Stomach (tissue), 9 donors: ENCODE results near the gene BCL11B. TPM values are rescaled to one million over a fixed set of nuclear protein-coding genes. Genes with fewer than 3 reads are reported as not detected.

Experiments used
- DNase-seq, 2 donors: peaks; one replicate each; pipeline versions ENCODE4 v3.0.0 to v3.0.0-alpha.2; 2013 to 2019
- H3K27ac ChIP-seq, 5 donors: fragments of 200-600 bp in 4 of 5; sonication (generic) in 4 of 5; one replicate each; pipeline ENCODE4 v1.5.1; 2013 to 2019; ENCODE audit warnings: mild to moderate bottlenecking in 1 of 5, moderate library complexity in 1 of 5
- H3K27me3 ChIP-seq, 3 donors: fragments of 200-600 bp; sonication (generic); one replicate each; pipeline ENCODE4 v1.5.1; 2017 to 2019; ENCODE audit warnings: mixed run types in 1 of 3
- H3K36me3 ChIP-seq, 4 donors: fragments of 200-600 bp; sonication (generic); 1 replicate in 3 of 4; 2 replicates in 1 of 4; pipeline ENCODE4 v1.5.1; 2016 to 2019
- H3K4me1 ChIP-seq, 4 donors: fragments of 200-600 bp; sonication (generic); one replicate each; pipeline ENCODE4 v1.5.1; 2016 to 2019
- H3K4me3 ChIP-seq, 4 donors: fragments of 200-600 bp; sonication (generic) in 3 of 4; one replicate each; pipeline ENCODE4 v1.5.1; 2016 to 2019; ENCODE audit warnings: mild to moderate bottlenecking in 1 of 4
- H3K9me3 ChIP-seq, 4 donors: fragments of 200-600 bp; sonication (generic); one replicate each; pipeline ENCODE4 v1.5.1; 2016 to 2019
- CTCF ChIP-seq, 7 experiments: fragments of 450-650 bp in 4 of 7; fragments of 200-600 bp in 3 of 7; sonication (generic) in 3 of 7; IDR thresholded peaks; one replicate each; pipeline ENCODE4 v1.5.1; 2016 to 2019; ENCODE audit warnings: antibody characterized with exemption in 7 of 7, control low read depth in 2 of 7, mild to moderate bottlenecking in 1 of 7
- EP300 ChIP-seq: sonication (generic); formaldehyde crosslinking; IDR thresholded peaks from one replicate; pipeline ENCODE4 v1.6.1; 2017; ENCODE audit warnings: antibody characterized with exemption
- POLR2A ChIP-seq, 4 donors: fragments of 450-650 bp; IDR thresholded peaks; one replicate each; pipeline ENCODE4 v1.6.1; 2016; ENCODE audit warnings: antibody characterized with exemption in 4 of 4, control low read depth in 2 of 4, mild to moderate bottlenecking in 1 of 4, moderate library complexity in 1 of 4
- POLR2AphosphoS5 ChIP-seq, 3 donors: sonication (generic); formaldehyde crosslinking; IDR thresholded peaks; one replicate each; pipeline ENCODE4 v1.6.1; 2016; ENCODE audit warnings: antibody characterized with exemption in 3 of 3
- WGBS, 5 donors: extraction: QIAGEN DNeasy Blood & Tissue Kit in 3 of 5; methylation state at CpG; one replicate each; pipeline versions ENCODE4 v1.1.5 to v1.1.7; 2013 to 2018; 5-methylcytosine and 5-hydroxymethylcytosine counted together
- intact Hi-C: fragments of 100-400 bp; cut with DNase I; formaldehyde crosslinking; loops from one replicate; pipeline ENCODE4 v1.15.1; 2023; ENCODE audit warnings: low total_unique reads
- polyA plus RNA-seq, 3 donors: library from polyadenylated mRNA; stranded (reverse); fragments of 200-250 nt; gene quantifications; one replicate each; pipeline ENCODE4 v1.2.3, GENCODE V29; 2013
- total RNA-seq, 5 donors: library from RNA; depleted of rRNA; stranded (reverse); fragments of >200 nt; gene quantifications; one replicate each; pipeline versions ENCODE4 v1.1.0 to v1.2.3, GENCODE V29; 2014 to 2016
- donor health status: healthy with polysubstance abuse.
- donor health status: Bipolar disorder and iron deficiency.
- donor health status: healthy.

The BCL11B gene
- total and polyA plus RNA-seq, 8 donors, result 0.15 to 9.6 (median 1.3) TPM; not detected in 1

DNA sequence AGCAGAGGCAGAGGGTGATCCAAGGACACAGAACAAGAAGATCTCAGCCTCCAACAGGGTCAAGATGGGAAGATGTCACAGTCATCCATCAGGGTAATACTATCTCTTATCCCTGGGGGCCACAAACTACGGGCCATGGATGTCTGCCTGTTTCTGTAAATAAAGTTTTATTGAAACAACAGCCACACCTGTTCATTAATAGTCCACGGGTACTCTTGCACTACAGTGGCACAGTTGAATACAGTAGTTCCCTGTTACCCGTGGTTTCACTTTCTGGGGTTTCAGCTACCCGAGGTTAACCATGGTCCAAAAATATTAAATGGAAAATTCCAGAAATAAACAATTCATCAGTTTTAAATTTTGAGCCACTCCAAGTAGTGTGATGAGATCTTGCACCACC, 65.9 kb downstream of the BCL11B start:
- DNase-seq, result no peak
- 72 to 87% (median 79%) methylated on average over 4 of the region's 4 CpGs for WGBS, 5 donors
- peaks cover 0 to 6% (median 0%) of the 10 kb centered on the region in 3 donors for H3K27me3 ChIP-seq
- H3K27ac ChIP-seq, result no peak overlapping the region
- H3K4me1 ChIP-seq, result peaks cover 0 to 5% (median 0%) of the 10 kb centered on the region in 4 donors
- no peaks in the 10 kb centered on the region for H3K36me3 ChIP-seq
- intact Hi-C loops, result no loop called here
- no peaks in the 10 kb centered on the region for H3K9me3 ChIP-seq
- TF ChIP-seq POLR2A (IDR thresholded peaks at IDR 0.05) (no peak), POLR2AphosphoS5 (IDR thresholded peaks at IDR 0.05) (no peak), EP300 (no peak), CTCF (IDR thresholded peaks at IDR 0.05) (no peak)
- no peak overlapping the region for H3K4me3 ChIP-seq

DNA sequence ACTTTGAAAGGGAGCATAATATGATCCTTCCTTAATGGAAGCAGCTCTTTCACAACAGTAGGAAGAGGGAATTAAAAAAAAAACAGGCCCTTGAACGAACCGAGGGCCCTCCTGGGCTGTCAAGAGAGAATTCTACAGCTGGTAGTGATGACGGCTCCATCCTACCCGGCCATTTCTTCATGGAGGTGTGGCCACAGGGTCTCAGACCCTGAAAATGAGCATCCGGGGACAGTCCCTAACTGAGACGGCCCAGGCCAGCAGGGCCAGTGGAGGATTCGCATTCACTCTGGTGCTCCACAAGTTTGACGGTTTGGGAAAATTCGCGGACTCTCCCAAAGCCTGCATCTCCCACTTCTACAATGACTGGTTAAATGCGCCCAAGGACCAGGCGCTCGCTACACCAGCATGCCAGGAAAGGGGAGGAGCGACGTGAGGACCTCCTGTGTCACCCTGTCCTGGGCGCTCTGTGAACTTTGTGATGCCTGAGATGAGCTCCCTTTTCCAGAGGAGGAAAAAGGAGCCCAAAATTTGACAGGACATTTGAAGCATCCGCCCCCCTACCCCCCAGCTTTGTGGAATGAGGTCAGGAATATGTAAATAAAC, 66.8 kb downstream of the BCL11B start:
- intact Hi-C loops, result no loop called here

DNA sequence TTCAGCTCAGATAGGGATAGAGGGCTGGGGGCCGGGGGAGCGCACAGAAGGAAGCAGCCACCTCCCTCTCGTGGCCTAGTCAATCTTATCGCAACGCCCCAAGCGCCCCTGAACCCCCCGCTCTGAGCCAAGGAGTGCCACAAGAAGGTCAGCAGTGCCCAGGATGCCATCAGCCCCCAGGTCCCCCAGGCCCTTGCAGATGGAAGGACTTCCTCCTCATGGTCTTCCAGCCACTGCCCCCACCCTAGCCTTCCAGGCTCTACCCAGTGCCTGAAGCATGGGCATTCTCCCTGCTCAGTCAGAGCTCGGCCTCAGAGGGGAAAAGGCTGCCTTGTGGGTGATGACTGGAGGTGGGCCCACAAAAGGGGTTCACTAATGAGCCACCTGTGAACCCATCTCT, 68.2 kb downstream of the BCL11B start:
- peaks cover 0 to 5% (median 0%) of the 10 kb centered on the region in 4 donors for H3K4me1 ChIP-seq
- WGBS, 5 donors, result 89 to 98% (median 93%) methylated on average over 7 to 8 of the region's 8 CpGs
- no peak overlapping the region for H3K4me3 ChIP-seq
- intact Hi-C loops, result no loop called here
- H3K27me3 ChIP-seq, result peaks cover 0 to 15% (median 0%) of the 10 kb centered on the region in 3 donors
- DNase-seq, result no peak
- no peaks in the 10 kb centered on the region for H3K9me3 ChIP-seq
- H3K36me3 ChIP-seq, result no peaks in the 10 kb centered on the region
- H3K27ac ChIP-seq, result no peak overlapping the region
- TF ChIP-seq CTCF (IDR thresholded peaks at IDR 0.05) (no peak), POLR2A (IDR thresholded peaks at IDR 0.05) (no peak), EP300 (no peak), POLR2AphosphoS5 (IDR thresholded peaks at IDR 0.05) (no peak)

More for the DNA sequence above, 66.8 kb downstream of the BCL11B start:
- Histone ChIP-seq H3K9me3 (no peaks in the 10 kb centered on the region), H3K4me3 (no peak overlapping the region), H3K4me1 (peaks cover 0 to 5% (median 0%) of the 10 kb centered on the region in 4 donors), H3K27me3 (peaks cover 0 to 12% (median 0%) of the 10 kb centered on the region in 3 donors), H3K36me3 (no peaks in the 10 kb centered on the region), H3K27ac (no peak overlapping the region)
- DNase-seq, result no peak
- WGBS, 5 donors, result 83 to 90% (median 88%) methylated on average over 17 of the region's 17 CpGs
- no peak for TF ChIP-seq POLR2AphosphoS5 (IDR thresholded peaks at IDR 0.05)
- TF ChIP-seq CTCF (IDR thresholded peaks at IDR 0.05), result no peak
- TF ChIP-seq POLR2A (IDR thresholded peaks at IDR 0.05), result no peak
- TF ChIP-seq EP300, result no peak

- DNase-seq, result no peak
- H3K4me3 ChIP-seq, result no peak overlapping the region
- WGBS, 5 donors, result 85 to 95% (median 87%) methylated on average over 6 of the region's 6 CpGs
- H3K27me3 ChIP-seq, result peaks cover 0 to 15% (median 0%) of the 10 kb centered on the region in 3 donors
- intact Hi-C loops, result no loop called here
- H3K36me3 ChIP-seq, result no peaks in the 10 kb centered on the region
- H3K27ac ChIP-seq, result no peak overlapping the region
- peaks cover 0 to under 1% (median 0%) of the 10 kb centered on the region in 4 donors for H3K4me1 ChIP-seq
- TF ChIP-seq POLR2A (IDR thresholded peaks at IDR 0.05) (no peak), CTCF (IDR thresholded peaks at IDR 0.05) (no peak), POLR2AphosphoS5 (IDR thresholded peaks at IDR 0.05) (no peak), EP300 (no peak)
- H3K9me3 ChIP-seq, result no peaks in the 10 kb centered on the region
These were observed 68.9 kb downstream of the BCL11B start for GRCh38 chr14:99203080-99203479.
